Esophagus muscularis mucosa (tissue), 3 donors: ENCODE measurements around the gene HNRNPA3.

Source experiments
- POLR2A ChIP-seq: fragments of 450-650 bp; IDR thresholded peaks from one replicate; pipeline ENCODE4 v1.6.1; 2017; ENCODE audit warnings: antibody characterized with exemption, moderate library complexity, mild to moderate bottlenecking, low read depth
- POLR2AphosphoS5 ChIP-seq, 2 donors: sonication (generic); formaldehyde crosslinking; IDR thresholded peaks; one replicate each; pipeline ENCODE4 v1.6.1; 2017; ENCODE audit warnings: antibody characterized with exemption in 2 of 2
- TF ChIP-seq, protein P1 (sequence below), 3 experiments: fragments of 200-600 bp in 2 of 3; fragments of 450-650 bp in 1 of 3; sonication (generic) in 2 of 3; IDR thresholded peaks; one replicate each; pipeline ENCODE4 v1.5.1; 2017 to 2019; ENCODE audit warnings: antibody characterized with exemption in 3 of 3, mild to moderate bottlenecking in 2 of 3, moderate library complexity in 1 of 3

DNA sequence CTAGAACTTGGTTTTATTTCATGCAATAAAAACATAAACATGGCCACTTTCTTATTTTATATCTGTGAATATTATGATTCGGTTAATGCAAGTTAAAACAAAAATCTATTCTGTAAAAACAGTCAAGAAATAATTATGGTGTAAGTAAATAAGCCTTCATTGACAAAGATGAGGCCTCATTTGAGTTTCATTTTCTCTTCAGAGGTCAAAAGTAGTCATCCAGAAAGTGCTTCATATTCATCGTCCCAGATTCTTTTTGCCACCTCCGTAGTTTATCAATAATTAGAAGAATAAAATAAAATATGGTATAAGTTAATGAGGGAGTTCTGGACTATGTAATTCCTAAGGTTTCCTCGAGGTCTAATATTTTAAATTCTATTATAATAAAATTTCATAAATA is 19.4 kb upstream of the HNRNPA3 start:
- TF ChIP-seq, protein P1, sequence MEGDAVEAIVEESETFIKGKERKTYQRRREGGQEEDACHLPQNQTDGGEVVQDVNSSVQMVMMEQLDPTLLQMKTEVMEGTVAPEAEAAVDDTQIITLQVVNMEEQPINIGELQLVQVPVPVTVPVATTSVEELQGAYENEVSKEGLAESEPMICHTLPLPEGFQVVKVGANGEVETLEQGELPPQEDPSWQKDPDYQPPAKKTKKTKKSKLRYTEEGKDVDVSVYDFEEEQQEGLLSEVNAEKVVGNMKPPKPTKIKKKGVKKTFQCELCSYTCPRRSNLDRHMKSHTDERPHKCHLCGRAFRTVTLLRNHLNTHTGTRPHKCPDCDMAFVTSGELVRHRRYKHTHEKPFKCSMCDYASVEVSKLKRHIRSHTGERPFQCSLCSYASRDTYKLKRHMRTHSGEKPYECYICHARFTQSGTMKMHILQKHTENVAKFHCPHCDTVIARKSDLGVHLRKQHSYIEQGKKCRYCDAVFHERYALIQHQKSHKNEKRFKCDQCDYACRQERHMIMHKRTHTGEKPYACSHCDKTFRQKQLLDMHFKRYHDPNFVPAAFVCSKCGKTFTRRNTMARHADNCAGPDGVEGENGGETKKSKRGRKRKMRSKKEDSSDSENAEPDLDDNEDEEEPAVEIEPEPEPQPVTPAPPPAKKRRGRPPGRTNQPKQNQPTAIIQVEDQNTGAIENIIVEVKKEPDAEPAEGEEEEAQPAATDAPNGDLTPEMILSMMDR (IDR thresholded peaks at IDR 0.05) = no peak
- TF ChIP-seq POLR2AphosphoS5 (IDR thresholded peaks at IDR 0.05) = no peak
- no peak for TF ChIP-seq POLR2A
